GM23338 (cell line): Measurements from ENCODE around the gene STRA8. TPM values are rescaled to one million over a fixed set of nuclear protein-coding genes. Genes with fewer than 3 reads are reported as not detected.

Source experiments
- ATAC-seq: fragments of 200-7000 bp; cut with Tn5 transposase; 3 replicates; pipeline ENCODE4 v1.9.1; 2020
- DNase-seq: peaks from one replicate; pipeline ENCODE4 v3.0.0-alpha.2; 2015; ENCODE audit warnings: low spot score
- H2AFZ ChIP-seq: fragments of 200-600 bp; sonication (generic); 2 replicates; pipeline ENCODE4 v1.8.0; 2016; ENCODE audit warnings: antibody characterized with exemption, mild to moderate bottlenecking, moderate library complexity
- H3F3A ChIP-seq: fragments of 200-600 bp; sonication (generic); replicated peaks from 2 replicates; pipeline ENCODE4 v1.8.0; 2017; ENCODE audit warnings: antibody characterized with exemption, mixed run types, low read depth
- H3K27ac ChIP-seq: fragments of 200-600 bp; sonication (generic); 2 replicates; pipeline ENCODE4 v1.6.1; 2016; ENCODE audit warnings: low read depth
- H3K27me3 ChIP-seq: fragments of 200-600 bp; sonication (generic); 2 replicates; pipeline ENCODE4 v1.8.0; 2016; ENCODE audit warnings: mild to moderate bottlenecking, mixed run types, moderate library complexity; ENCODE audit not compliant: insufficient read depth
- H3K36me3 ChIP-seq: fragments of 200-600 bp; sonication (generic); 2 replicates; pipeline ENCODE4 v1.8.0; 2016; ENCODE audit warnings: mild to moderate bottlenecking; ENCODE audit not compliant: insufficient read depth
- H3K4me1 ChIP-seq: fragments of 200-600 bp; sonication (generic); 2 replicates; pipeline ENCODE4 v1.8.0; 2016; ENCODE audit warnings: mild to moderate bottlenecking, moderate library complexity; ENCODE audit not compliant: insufficient read depth
- H3K4me2 ChIP-seq: fragments of 200-600 bp; sonication (generic); 2 replicates; pipeline ENCODE4 v1.7.1; 2017; ENCODE audit warnings: mixed run types
- H3K4me3 ChIP-seq: fragments of 200-600 bp; sonication (generic); 2 replicates; pipeline ENCODE4 v1.6.1; 2016; ENCODE audit warnings: mixed run types
- H3K79me2 ChIP-seq: fragments of 200-600 bp; sonication (generic); replicated peaks from 2 replicates; pipeline ENCODE4 v1.8.0; 2017; ENCODE audit warnings: mild to moderate bottlenecking; ENCODE audit not compliant: insufficient read depth
- H3K9me2 ChIP-seq: fragments of 200-600 bp; sonication (generic); 2 replicates; pipeline ENCODE4 v1.8.0; 2017; ENCODE audit not compliant: insufficient read depth
- H4K20me1 ChIP-seq: fragments of 200-600 bp; sonication (generic); replicated peaks from 2 replicates; pipeline ENCODE4 v1.8.0; 2017; ENCODE audit warnings: mild to moderate bottlenecking; ENCODE audit not compliant: insufficient read depth
- H3K27ac Mint-ChIP-seq: 2 replicates; pipeline ENCODE4 v1.8.0; 2020; ENCODE audit warnings: inconsistent platforms, mild to moderate bottlenecking, moderate library complexity, mixed read lengths
- H3K27me3 Mint-ChIP-seq: 3 replicates; pipeline ENCODE4 v1.8.0; 2022; ENCODE audit warnings: low read depth, mild to moderate bottlenecking, moderate library complexity, mixed read lengths, inconsistent platforms; ENCODE audit not compliant: insufficient read depth, poor library complexity
- H3K36me3 Mint-ChIP-seq: 3 replicates; pipeline ENCODE4 v1.8.0; 2021; ENCODE audit warnings: low read depth, mild to moderate bottlenecking, inconsistent platforms, moderate library complexity, mixed read lengths
- H3K4me1 Mint-ChIP-seq: 3 replicates; pipeline ENCODE4 v1.8.0; 2020; ENCODE audit warnings: mild to moderate bottlenecking, inconsistent platforms, mixed read lengths
- H3K4me3 Mint-ChIP-seq: 3 replicates; pipeline ENCODE4 v1.8.0; 2021; ENCODE audit warnings: moderate library complexity, mild to moderate bottlenecking, inconsistent platforms, mixed read lengths
- H3K9me3 Mint-ChIP-seq: 3 replicates; pipeline ENCODE4 v1.8.0; 2020; ENCODE audit warnings: moderate library complexity, mild to moderate bottlenecking, inconsistent platforms, mixed read lengths
- CREB1 ChIP-seq: fragments of 250-450 bp; sonication (Bioruptor Pico); IDR thresholded peaks from 2 replicates; pipeline ENCODE4 v1.5.0; 2020; ENCODE audit warnings: low read depth, mild to moderate bottlenecking, moderate library complexity
- ETS1 ChIP-seq: IDR thresholded peaks from 2 replicates; pipeline ENCODE4 v1.6.1; 2016; ENCODE audit warnings: antibody characterized with exemption
- EZH2 ChIP-seq: fragments of 200-600 bp; sonication (generic); IDR thresholded peaks from one replicate; pipeline ENCODE4 v1.8.0; 2017; ENCODE audit warnings: antibody characterized with exemption, mild to moderate bottlenecking, low read depth; ENCODE audit not compliant: unreplicated experiment
- EZH2phosphoT487 ChIP-seq: fragments of 200-600 bp; sonication (generic); IDR thresholded peaks from one replicate; pipeline ENCODE4 v1.8.1; 2018; ENCODE audit warnings: antibody characterized with exemption; ENCODE audit not compliant: unreplicated experiment
- POLR2AphosphoS5 ChIP-seq: IDR thresholded peaks from 2 replicates; pipeline ENCODE4 v1.6.1; 2016; ENCODE audit warnings: antibody characterized with exemption, low read depth
- REST ChIP-seq: IDR thresholded peaks from one replicate; pipeline ENCODE4 v1.6.1; 2018; ENCODE audit warnings: antibody characterized with exemption; ENCODE audit not compliant: unreplicated experiment
- STAT1 ChIP-seq: IDR thresholded peaks from one replicate; pipeline ENCODE4 v1.6.1; 2016; ENCODE audit warnings: antibody characterized with exemption; ENCODE audit not compliant: unreplicated experiment
- ZNF114 ChIP-seq: fragments of 250-450 bp; sonication (Bioruptor Pico); IDR thresholded peaks from 2 replicates; pipeline ENCODE4 v1.5.0; 2020; ENCODE audit warnings: mild to moderate bottlenecking, moderate library complexity
- ZNF331 ChIP-seq: fragments of 250-450 bp; sonication (Bioruptor Pico); IDR thresholded peaks from 2 replicates; pipeline ENCODE4 v1.5.0; 2020; ENCODE audit warnings: low read depth, mild to moderate bottlenecking, moderate library complexity
- polyA plus RNA-seq: library from polyadenylated mRNA; unstranded; fragments of >200 nt; fragmentation: Nextera tagmentation; extraction: Ambion mirVana; gene quantifications from 2 replicates; pipeline ENCODE4 v1.2.1, GENCODE V29; 2016
- total RNA-seq: library from RNA; depleted of rRNA; stranded (reverse); fragments of >200 nt; shearing (Covaris generic); gene quantifications from 2 replicates; pipeline ENCODE4 v1.2.3, GENCODE V29; 2014

The STRA8 gene
- total and polyA plus RNA-seq, 2 experiments from 2014 or later: not detected

- H3K36me3 ChIP-seq: peaks cover 7% of the 10 kb centered on the region; the same call in 1 of the 2 replicates
- peaks cover 10% of the 10 kb centered on the region; the same call in 1 of the 2 replicates for H3K4me1 ChIP-seq
- H3K79me2 ChIP-seq: no peaks in the 10 kb centered on the region
- no peak for ATAC-seq
- H3K4me3 ChIP-seq: no peak overlapping the region
- H3K27me3 Mint-ChIP-seq: peaks cover 5% of the 10 kb centered on the region
- H3K4me3 Mint-ChIP-seq: no peak overlapping the region
- H3K4me2 ChIP-seq: no peak overlapping the region
- no peaks in the 10 kb centered on the region for H3K9me2 ChIP-seq
- no peak for TF ChIP-seq STAT1
- no peak for TF ChIP-seq ETS1
- TF ChIP-seq CREB1 (CRISPR knock-in tag): no peak
- no peak for TF ChIP-seq REST
- no peak for TF ChIP-seq EZH2phosphoT487
- TF ChIP-seq EZH2: no peak
- no peak for TF ChIP-seq ZNF114 (CRISPR knock-in tag)
- no peak for DNase-seq
- H3K9me3 Mint-ChIP-seq: no peaks in the 10 kb centered on the region
- no peak overlapping the region for H2AFZ ChIP-seq
- H3K27ac Mint-ChIP-seq: no peak overlapping the region
- peaks cover 9% of the 10 kb centered on the region for H3K4me1 Mint-ChIP-seq
- no peaks in the 10 kb centered on the region for H3K27me3 ChIP-seq
- peaks cover 15% of the 10 kb centered on the region; the same call in 2 of the 3 replicates for H3K36me3 Mint-ChIP-seq
- no peak overlapping the region for H3K27ac ChIP-seq
- no peaks in the 10 kb centered on the region for H4K20me1 ChIP-seq
- no peaks in the 10 kb centered on the region for H3F3A ChIP-seq
Measured at GRCh38 chr7:135195156-135195555, 38.5 kb upstream of the STRA8 start.

GRCh38 chr7:135195968-135196629, 37.5 kb upstream of the STRA8 start:
- H3K4me3 Mint-ChIP-seq: no peak overlapping the region
- ATAC-seq: no peak
- TF ChIP-seq CREB1 (CRISPR knock-in tag): no peak
- no peak for TF ChIP-seq EZH2
- TF ChIP-seq STAT1: no peak
- no peak for TF ChIP-seq ZNF331
- no peak for TF ChIP-seq POLR2AphosphoS5

More at GRCh38 chr7:135195968-135196629, 37.5 kb upstream of the STRA8 start:
- H3K27ac Mint-ChIP-seq: peak overlapping the region; percentile 36; the same call in 1 of the 2 replicates
- Histone ChIP-seq H3F3A (no peaks in the 10 kb centered on the region), H3K4me2 (no peak overlapping the region), H3K4me1 (peaks cover 10% of the 10 kb centered on the region; the same call in 1 of the 2 replicates), H3K4me3 (no peak overlapping the region), H2AFZ (no peak overlapping the region), H3K9me2 (no peaks in the 10 kb centered on the region), H3K27me3 (no peaks in the 10 kb centered on the region), H3K79me2 (no peaks in the 10 kb centered on the region), H4K20me1 (no peaks in the 10 kb centered on the region), H3K27ac (no peak overlapping the region), H3K36me3 (peaks cover 7% of the 10 kb centered on the region; the same call in 1 of the 2 replicates)
- no peak for DNase-seq
- peaks cover 15% of the 10 kb centered on the region; the same call in 2 of the 3 replicates for H3K36me3 Mint-ChIP-seq
- peaks cover 5% of the 10 kb centered on the region for H3K27me3 Mint-ChIP-seq
- peaks cover 17% of the 10 kb centered on the region for H3K4me1 Mint-ChIP-seq
- no peaks in the 10 kb centered on the region for H3K9me3 Mint-ChIP-seq
